ENCODE results near the gene CHD6.

The CHD6 gene

GRCh38 chr20:41617902-41618806 lies at the start of gene CHD6:
CHD6 (minus strand) TSS chr20:41618377; CDS start chr20:41551337, 67,040 bp downstream.
- DNase-seq (ENCODE audit: low read depth), result peak; percentile 98

GRCh38 chr20:41664584-41664983 lies 46.4 kb upstream of the CHD6 start:
- DNase-seq (ENCODE audit: low read depth), result no peak

GRCh38 chr20:41657655-41658054 lies 39.5 kb upstream of the CHD6 start:
- DNase-seq (ENCODE audit: low read depth), result no peak

- DNase-seq (ENCODE audit: low read depth), result no peak
These were observed 37.9 kb upstream of the CHD6 start for GRCh38 chr20:41655962-41656618.

GRCh38 chr20:41654884-41655283 lies 36.7 kb upstream of the CHD6 start:
- no peak for DNase-seq (ENCODE audit: low read depth)

- DNase-seq (ENCODE audit: low read depth), result no peak
These were observed 36.1 kb upstream of the CHD6 start for GRCh38 chr20:41654292-41654691.

GRCh38 chr20:41650231-41650948 lies 32.2 kb upstream of the CHD6 start:
- DNase-seq (ENCODE audit: low read depth), result no peak

- no peak for DNase-seq (ENCODE audit: low read depth)
These were observed 31.3 kb upstream of the CHD6 start for GRCh38 chr20:41649489-41649888.

- no peak for DNase-seq (ENCODE audit: low read depth)
These were observed 27.2 kb upstream of the CHD6 start for GRCh38 chr20:41645372-41645771.

GRCh38 chr20:41643504-41643938 lies 25.3 kb upstream of the CHD6 start:
- DNase-seq (ENCODE audit: low read depth), result no peak

GRCh38 chr20:41639630-41640029 lies 21.5 kb upstream of the CHD6 start:
- DNase-seq (ENCODE audit: low read depth), result no peak

- DNase-seq (ENCODE audit: low read depth), result no peak
These were observed 20.3 kb upstream of the CHD6 start for GRCh38 chr20:41638456-41638855.

GRCh38 chr20:41635158-41635557 lies 17.0 kb upstream of the CHD6 start:
- DNase-seq (ENCODE audit: low read depth), result no peak

GRCh38 chr20:41632896-41633295 lies 14.7 kb upstream of the CHD6 start:
- no peak for DNase-seq (ENCODE audit: low read depth)

GRCh38 chr20:41631826-41632225 lies 13.6 kb upstream of the CHD6 start:
- no peak for DNase-seq (ENCODE audit: low read depth)

GRCh38 chr20:41630846-41631245 lies 12.7 kb upstream of the CHD6 start:
- DNase-seq (ENCODE audit: low read depth), result no peak

- no peak for DNase-seq (ENCODE audit: low read depth)
These were observed 9.6 kb upstream of the CHD6 start for GRCh38 chr20:41627611-41628244.

GRCh38 chr20:41627001-41627495 lies 8.9 kb upstream of the CHD6 start:
- DNase-seq (ENCODE audit: low read depth), result no peak

- no peak for DNase-seq (ENCODE audit: low read depth)
These were observed 5.6 kb upstream of the CHD6 start for GRCh38 chr20:41623625-41624375.

GRCh38 chr20:41622584-41622983 lies 4.4 kb upstream of the CHD6 start:
- no peak for DNase-seq (ENCODE audit: low read depth)

- DNase-seq (ENCODE audit: low read depth), result no peak
These were observed 3.8 kb upstream of the CHD6 start for GRCh38 chr20:41621971-41622370.
